Measurements from ENCODE around the gene ZNF576. TPM values are rescaled to one million over a fixed set of nuclear protein-coding genes. Genes with fewer than 3 reads are reported as not detected.
A peak's percentile ranks its signal among the peaks of the same experiment; 100 is the strongest.

Gene ZNF576
- total and polyA plus RNA-seq, 2 of the 13 experiments (the other 11 are each of a cell fraction or from before 2014, with no cell fraction given) = 7.2 to 9.6 TPM

DNA sequence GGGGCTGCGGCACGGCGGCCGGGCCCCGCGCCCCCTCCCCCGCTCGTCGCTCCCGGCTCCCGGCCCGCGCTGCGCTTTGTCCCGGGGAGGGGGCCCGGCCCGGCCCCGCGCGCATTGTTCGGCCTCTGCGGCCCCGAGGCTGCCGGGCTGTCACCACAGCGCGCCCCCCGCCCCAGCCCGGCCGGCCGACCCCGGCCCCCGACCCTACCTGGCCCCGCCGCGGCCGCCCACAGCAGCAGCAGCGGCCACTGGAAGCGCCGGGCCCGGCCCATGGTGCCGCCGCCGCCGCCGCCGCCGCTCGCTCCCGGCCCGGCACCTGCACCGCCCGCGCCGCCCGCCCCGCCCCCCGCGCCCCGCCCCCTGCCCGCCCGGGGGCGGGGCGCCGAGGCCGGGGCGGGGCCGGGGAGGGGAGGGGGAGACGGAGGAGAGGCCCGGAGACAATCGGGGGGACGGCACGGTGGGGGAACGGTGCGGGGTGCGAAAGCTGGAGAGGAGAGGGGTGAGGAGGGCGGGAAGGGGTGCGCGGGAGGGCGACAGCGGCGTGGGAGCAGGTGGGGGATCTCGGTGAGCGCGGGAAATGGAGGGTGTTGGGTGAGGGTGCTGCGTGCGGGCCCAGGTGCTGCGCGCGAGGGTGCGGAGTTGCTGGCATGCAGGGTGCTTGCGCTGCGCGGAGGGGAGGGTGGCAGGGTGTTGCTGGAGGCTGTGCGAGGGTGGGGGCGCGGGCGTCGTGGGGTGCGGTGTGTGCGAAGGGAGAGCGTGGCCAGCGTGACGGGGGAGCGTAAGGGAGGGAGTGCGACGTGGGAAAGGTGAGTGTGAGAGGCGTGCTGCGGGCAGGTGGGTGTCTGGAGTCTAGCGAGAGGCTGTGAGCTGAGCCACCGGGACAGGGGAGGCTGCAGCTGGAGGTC, 43.4 kb downstream of the ZNF576 start, which contains the start of gene CADM4 (continued):
- TF ChIP-seq, protein P1, sequence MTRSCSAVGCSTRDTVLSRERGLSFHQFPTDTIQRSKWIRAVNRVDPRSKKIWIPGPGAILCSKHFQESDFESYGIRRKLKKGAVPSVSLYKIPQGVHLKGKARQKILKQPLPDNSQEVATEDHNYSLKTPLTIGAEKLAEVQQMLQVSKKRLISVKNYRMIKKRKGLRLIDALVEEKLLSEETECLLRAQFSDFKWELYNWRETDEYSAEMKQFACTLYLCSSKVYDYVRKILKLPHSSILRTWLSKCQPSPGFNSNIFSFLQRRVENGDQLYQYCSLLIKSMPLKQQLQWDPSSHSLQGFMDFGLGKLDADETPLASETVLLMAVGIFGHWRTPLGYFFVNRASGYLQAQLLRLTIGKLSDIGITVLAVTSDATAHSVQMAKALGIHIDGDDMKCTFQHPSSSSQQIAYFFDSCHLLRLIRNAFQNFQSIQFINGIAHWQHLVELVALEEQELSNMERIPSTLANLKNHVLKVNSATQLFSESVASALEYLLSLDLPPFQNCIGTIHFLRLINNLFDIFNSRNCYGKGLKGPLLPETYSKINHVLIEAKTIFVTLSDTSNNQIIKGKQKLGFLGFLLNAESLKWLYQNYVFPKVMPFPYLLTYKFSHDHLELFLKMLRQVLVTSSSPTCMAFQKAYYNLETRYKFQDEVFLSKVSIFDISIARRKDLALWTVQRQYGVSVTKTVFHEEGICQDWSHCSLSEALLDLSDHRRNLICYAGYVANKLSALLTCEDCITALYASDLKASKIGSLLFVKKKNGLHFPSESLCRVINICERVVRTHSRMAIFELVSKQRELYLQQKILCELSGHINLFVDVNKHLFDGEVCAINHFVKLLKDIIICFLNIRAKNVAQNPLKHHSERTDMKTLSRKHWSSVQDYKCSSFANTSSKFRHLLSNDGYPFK (CRISPR knock-in tag; IDR thresholded peaks at IDR 0.05; ENCODE audit: borderline replicate concordance) = no peak; the same call in 1 of the 2 replicates
- no peak for TF ChIP-seq ZBTB1 (CRISPR knock-in tag; IDR thresholded peaks at IDR 0.05; ENCODE audit: borderline replicate concordance)
- TF ChIP-seq ZFAT (CRISPR knock-in tag; conservative IDR thresholded peaks at IDR 0.05) = no peak
- TF ChIP-seq, protein P2, sequence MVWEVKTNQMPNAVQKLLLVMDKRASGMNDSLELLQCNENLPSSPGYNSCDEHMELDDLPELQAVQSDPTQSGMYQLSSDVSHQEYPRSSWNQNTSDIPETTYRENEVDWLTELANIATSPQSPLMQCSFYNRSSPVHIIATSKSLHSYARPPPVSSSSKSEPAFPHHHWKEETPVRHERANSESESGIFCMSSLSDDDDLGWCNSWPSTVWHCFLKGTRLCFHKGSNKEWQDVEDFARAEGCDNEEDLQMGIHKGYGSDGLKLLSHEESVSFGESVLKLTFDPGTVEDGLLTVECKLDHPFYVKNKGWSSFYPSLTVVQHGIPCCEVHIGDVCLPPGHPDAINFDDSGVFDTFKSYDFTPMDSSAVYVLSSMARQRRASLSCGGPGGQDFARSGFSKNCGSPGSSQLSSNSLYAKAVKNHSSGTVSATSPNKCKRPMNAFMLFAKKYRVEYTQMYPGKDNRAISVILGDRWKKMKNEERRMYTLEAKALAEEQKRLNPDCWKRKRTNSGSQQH (CRISPR knock-in tag; IDR thresholded peaks at IDR 0.05; ENCODE audit: low read depth) = no peak
- TF ChIP-seq, protein P3, sequence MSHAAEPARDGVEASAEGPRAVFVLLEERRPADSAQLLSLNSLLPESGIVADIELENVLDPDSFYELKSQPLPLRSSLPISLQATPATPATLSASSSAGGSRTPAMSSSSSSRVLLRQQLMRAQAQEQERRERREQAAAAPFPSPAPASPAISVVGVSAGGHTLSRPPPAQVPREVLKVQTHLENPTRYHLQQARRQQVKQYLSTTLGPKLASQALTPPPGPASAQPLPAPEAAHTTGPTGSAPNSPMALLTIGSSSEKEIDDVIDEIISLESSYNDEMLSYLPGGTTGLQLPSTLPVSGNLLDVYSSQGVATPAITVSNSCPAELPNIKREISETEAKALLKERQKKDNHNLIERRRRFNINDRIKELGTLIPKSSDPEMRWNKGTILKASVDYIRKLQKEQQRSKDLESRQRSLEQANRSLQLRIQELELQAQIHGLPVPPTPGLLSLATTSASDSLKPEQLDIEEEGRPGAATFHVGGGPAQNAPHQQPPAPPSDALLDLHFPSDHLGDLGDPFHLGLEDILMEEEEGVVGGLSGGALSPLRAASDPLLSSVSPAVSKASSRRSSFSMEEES (CRISPR knock-in tag; IDR thresholded peaks at IDR 0.05) = 0 out of 2 replicates have a peak, but pooled peaks have one; percentile 10
- no peak; the same call in none of the 2 replicates for TF ChIP-seq ZSCAN21 (CRISPR knock-in tag; IDR thresholded peaks at IDR 0.05; ENCODE audit: borderline replicate concordance)
- TF ChIP-seq MATR3 (CRISPR knock-in tag; IDR thresholded peaks at IDR 0.05) = no peak
- no peak for TF ChIP-seq CREB1 (IDR thresholded peaks at IDR 0.05)
- TF ChIP-seq CREB1 (CRISPR knock-in tag; IDR thresholded peaks at IDR 0.05) = no peak
- no peak for TF ChIP-seq CREM (IDR thresholded peaks at IDR 0.05)
- TF ChIP-seq CREM (CRISPR knock-in tag; IDR thresholded peaks at IDR 0.05) = no peak
- 0 out of 2 replicates have a peak, but pooled peaks have one; percentile 27 for TF ChIP-seq ZNF619 (CRISPR knock-in tag; IDR thresholded peaks at IDR 0.05)
- TF ChIP-seq NR2F1 (CRISPR knock-in tag; IDR thresholded peaks at IDR 0.05) = no peak
- no peak for TF ChIP-seq ZSCAN20 (CRISPR knock-in tag; IDR thresholded peaks at IDR 0.05; ENCODE audit: borderline replicate concordance)
- TF ChIP-seq TP53 (CRISPR knock-in tag; conservative IDR thresholded peaks at IDR 0.05) = no peak
- TF ChIP-seq SAP130 (CRISPR knock-in tag; IDR thresholded peaks at IDR 0.05; ENCODE audit: low read depth) = no peak
- TF ChIP-seq, protein P4, sequence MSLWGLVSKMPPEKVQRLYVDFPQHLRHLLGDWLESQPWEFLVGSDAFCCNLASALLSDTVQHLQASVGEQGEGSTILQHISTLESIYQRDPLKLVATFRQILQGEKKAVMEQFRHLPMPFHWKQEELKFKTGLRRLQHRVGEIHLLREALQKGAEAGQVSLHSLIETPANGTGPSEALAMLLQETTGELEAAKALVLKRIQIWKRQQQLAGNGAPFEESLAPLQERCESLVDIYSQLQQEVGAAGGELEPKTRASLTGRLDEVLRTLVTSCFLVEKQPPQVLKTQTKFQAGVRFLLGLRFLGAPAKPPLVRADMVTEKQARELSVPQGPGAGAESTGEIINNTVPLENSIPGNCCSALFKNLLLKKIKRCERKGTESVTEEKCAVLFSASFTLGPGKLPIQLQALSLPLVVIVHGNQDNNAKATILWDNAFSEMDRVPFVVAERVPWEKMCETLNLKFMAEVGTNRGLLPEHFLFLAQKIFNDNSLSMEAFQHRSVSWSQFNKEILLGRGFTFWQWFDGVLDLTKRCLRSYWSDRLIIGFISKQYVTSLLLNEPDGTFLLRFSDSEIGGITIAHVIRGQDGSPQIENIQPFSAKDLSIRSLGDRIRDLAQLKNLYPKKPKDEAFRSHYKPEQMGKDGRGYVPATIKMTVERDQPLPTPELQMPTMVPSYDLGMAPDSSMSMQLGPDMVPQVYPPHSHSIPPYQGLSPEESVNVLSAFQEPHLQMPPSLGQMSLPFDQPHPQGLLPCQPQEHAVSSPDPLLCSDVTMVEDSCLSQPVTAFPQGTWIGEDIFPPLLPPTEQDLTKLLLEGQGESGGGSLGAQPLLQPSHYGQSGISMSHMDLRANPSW (CRISPR knock-in tag; IDR thresholded peaks at IDR 0.05; ENCODE audit: borderline replicate concordance) = no peak
- no peak; the same call in 1 of the 2 replicates for TF ChIP-seq ZNF546 (CRISPR knock-in tag; conservative IDR thresholded peaks at IDR 0.05)
- TF ChIP-seq, protein P5, sequence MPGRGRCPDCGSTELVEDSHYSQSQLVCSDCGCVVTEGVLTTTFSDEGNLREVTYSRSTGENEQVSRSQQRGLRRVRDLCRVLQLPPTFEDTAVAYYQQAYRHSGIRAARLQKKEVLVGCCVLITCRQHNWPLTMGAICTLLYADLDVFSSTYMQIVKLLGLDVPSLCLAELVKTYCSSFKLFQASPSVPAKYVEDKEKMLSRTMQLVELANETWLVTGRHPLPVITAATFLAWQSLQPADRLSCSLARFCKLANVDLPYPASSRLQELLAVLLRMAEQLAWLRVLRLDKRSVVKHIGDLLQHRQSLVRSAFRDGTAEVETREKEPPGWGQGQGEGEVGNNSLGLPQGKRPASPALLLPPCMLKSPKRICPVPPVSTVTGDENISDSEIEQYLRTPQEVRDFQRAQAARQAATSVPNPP (CRISPR knock-in tag; IDR thresholded peaks at IDR 0.05) = no peak
- TF ChIP-seq MEF2D (CRISPR knock-in tag; IDR thresholded peaks at IDR 0.05) = 0 out of 2 replicates have a peak, but pooled peaks have one; percentile 27
